ENCODE data around the gene FAM174C. TPM values are rescaled to one million over a fixed set of nuclear protein-coding genes. Genes with fewer than 3 reads are reported as not detected.

FAM174C gene
- total RNA-seq, 4 donors from 2014 or later: 14.2 to 42.2 (median 21.8) TPM

DNA sequence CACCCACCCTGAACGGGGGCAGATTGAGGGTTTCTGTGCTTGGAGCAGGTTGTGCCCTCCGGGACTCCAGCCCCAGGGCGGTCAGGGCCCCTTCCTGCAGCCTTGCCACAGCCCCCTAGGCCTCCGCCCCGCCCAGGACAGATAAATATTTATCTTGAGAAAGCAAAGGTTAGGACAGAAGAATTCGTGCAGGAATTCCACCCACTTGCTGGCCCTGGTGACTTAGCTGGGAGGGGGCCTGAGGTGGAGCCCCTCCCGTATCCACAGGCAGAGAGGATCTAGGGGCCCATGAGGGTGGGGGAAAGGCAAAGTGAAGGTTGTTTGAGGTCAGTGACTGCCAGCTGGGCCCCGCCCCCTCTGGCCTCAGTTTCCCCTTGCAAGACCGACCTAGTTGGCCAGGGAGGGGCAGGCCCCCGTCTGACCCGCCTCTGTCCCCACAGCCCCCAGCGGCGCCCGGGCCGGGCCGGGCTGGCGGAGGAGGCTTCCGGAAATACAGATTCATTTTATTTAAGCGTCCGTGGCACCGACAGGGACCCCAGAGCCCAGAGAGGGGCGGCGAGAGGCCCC lies 21.7 kb upstream of the FAM174C start:
- TF ChIP-seq, protein P1, sequence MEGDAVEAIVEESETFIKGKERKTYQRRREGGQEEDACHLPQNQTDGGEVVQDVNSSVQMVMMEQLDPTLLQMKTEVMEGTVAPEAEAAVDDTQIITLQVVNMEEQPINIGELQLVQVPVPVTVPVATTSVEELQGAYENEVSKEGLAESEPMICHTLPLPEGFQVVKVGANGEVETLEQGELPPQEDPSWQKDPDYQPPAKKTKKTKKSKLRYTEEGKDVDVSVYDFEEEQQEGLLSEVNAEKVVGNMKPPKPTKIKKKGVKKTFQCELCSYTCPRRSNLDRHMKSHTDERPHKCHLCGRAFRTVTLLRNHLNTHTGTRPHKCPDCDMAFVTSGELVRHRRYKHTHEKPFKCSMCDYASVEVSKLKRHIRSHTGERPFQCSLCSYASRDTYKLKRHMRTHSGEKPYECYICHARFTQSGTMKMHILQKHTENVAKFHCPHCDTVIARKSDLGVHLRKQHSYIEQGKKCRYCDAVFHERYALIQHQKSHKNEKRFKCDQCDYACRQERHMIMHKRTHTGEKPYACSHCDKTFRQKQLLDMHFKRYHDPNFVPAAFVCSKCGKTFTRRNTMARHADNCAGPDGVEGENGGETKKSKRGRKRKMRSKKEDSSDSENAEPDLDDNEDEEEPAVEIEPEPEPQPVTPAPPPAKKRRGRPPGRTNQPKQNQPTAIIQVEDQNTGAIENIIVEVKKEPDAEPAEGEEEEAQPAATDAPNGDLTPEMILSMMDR (IDR thresholded peaks at IDR 0.05): peak in 2 of 4 experiments; percentile 9 to 13
- TF ChIP-seq POLR2A (IDR thresholded peaks at IDR 0.05) (no peak), EP300 (IDR thresholded peaks at IDR 0.05) (no peak), POLR2AphosphoS5 (IDR thresholded peaks at IDR 0.05) (peak; percentile 84)
- Histone ChIP-seq H3K36me3 (peaks cover 3 to 57% of the 10 kb centered on the region in 2 donors), H3K4me3 (peak overlapping the region; percentile 11 to 86), H3K9me3 (no peaks in the 10 kb centered on the region), H3K27me3 (no peaks in the 10 kb centered on the region), H3K27ac (peak overlapping the region; percentile 70 to 100 (median 100)), H3K4me1 (peaks cover 0 to 77% (median 39%) of the 10 kb centered on the region in 3 donors)
- 0% methylated on average over 3 of the region's 23 CpGs; no CpG with 5 or more reads in 1 of the 2 donors for WGBS, 2 donors (ENCODE audit: low coverage in 1 of 2)
- ATAC-seq: peak; percentile 16

DNA sequence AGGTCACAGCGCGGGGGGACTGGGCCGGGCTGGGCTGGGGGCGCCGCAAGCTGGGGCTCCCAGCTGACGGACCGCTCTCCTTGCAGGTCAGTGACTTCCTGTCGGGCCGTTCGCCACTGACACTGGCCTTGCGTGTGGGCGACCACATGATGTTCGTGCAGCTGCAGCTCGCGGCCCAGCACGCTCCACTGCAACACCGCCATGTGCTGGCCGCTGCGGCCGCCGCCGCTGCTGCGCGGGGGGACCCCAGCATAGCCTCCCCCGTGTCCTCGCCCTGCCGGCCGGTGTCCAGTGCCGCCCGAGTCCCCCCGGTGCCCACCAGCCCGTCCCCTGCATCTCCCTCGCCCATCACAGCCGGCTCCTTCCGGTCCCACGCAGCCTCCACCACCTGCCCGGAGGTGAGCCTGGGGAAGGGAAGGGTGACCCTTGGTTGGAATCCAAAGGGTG lies 21.2 kb upstream of the FAM174C start:
- Histone ChIP-seq H3K27ac (peak overlapping the region; percentile 70 to 100 (median 100)), H3K4me1 (peaks cover 0 to 82% (median 43%) of the 10 kb centered on the region in 3 donors), H3K27me3 (no peaks in the 10 kb centered on the region), H3K4me3 (peak overlapping the region; percentile 11 to 86), H3K36me3 (peaks cover 3 to 57% of the 10 kb centered on the region in 2 donors), H3K9me3 (no peaks in the 10 kb centered on the region)
- WGBS, 2 donors (ENCODE audit: low coverage in 1 of 2): no CpG with 5 or more reads among the region's 37 CpGs
- TF ChIP-seq POLR2A (IDR thresholded peaks at IDR 0.05) (no peak), EP300 (IDR thresholded peaks at IDR 0.05) (no peak), POLR2AphosphoS5 (IDR thresholded peaks at IDR 0.05) (peak; percentile 31)
- no peak for ATAC-seq

DNA sequence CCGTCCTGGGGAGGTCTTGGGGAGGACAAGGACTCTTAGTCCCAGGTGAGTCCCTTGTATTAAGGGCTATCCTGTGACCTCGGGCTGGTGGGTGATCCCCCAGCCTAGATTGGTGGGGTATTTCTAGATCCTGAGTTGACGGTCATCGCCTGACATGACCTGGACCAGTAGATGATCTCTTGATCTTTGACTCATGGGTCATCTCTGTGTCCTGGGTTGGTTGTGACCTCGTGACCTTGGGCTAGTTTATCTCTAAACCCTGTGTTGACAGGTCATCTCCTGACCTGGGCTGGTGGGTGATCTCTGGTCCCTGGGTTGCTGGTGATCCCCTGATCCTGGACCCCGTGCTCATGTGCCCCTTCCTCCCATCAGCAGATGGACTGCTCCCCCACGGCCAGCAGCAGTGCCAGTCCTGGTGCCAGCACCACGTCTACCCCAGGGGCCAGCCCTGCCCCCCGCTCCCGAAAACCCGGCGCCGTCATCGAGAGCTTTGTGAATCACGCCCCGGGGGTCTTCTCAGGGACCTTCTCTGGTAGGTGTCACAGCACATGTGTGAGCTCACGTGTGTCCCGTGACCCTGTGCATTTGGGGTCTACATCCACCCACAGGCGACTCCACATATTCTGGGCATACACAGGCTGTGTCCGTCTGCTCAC lies 20.7 kb upstream of the FAM174C start:
- no peak for ATAC-seq
- TF ChIP-seq, protein P1 (IDR thresholded peaks at IDR 0.05): no peak
- TF ChIP-seq POLR2A (IDR thresholded peaks at IDR 0.05): no peak
- no peak for TF ChIP-seq POLR2AphosphoS5 (IDR thresholded peaks at IDR 0.05)
- TF ChIP-seq EP300 (IDR thresholded peaks at IDR 0.05): no peak
- H3K9me3 ChIP-seq: no peaks in the 10 kb centered on the region
- H3K4me1 ChIP-seq: peaks cover 0 to 88% (median 49%) of the 10 kb centered on the region in 3 donors
- WGBS, 2 donors (ENCODE audit: low coverage in 1 of 2): 60 to 80% methylated on average over 1 of the region's 20 CpGs
- H3K36me3 ChIP-seq: peaks cover 3 to 57% of the 10 kb centered on the region in 2 donors
- H3K27ac ChIP-seq: peak overlapping the region; percentile 70 to 100 (median 100)
- H3K27me3 ChIP-seq: no peaks in the 10 kb centered on the region
- H3K4me3 ChIP-seq: peak overlapping the region in 1 of 2 donors; percentile 86

GRCh38 chr19:1255186-1256161 lies 19.9 kb upstream of the FAM174C start:
- no peaks in the 10 kb centered on the region for H3K9me3 ChIP-seq
- H3K4me3 ChIP-seq: peak overlapping the region in 1 of 2 donors; percentile 6
- H3K36me3 ChIP-seq: peaks cover 3 to 57% of the 10 kb centered on the region in 2 donors
- H3K27ac ChIP-seq: peak overlapping the region; percentile 12 to 100 (median 100)
- H3K4me1 ChIP-seq: peaks cover 0 to 96% (median 57%) of the 10 kb centered on the region in 3 donors
- TF ChIP-seq POLR2A (IDR thresholded peaks at IDR 0.05): peak in 1 of 2 donors; percentile 8
- TF ChIP-seq POLR2AphosphoS5 (IDR thresholded peaks at IDR 0.05): peak; percentile 17
- TF ChIP-seq, protein P1 (IDR thresholded peaks at IDR 0.05): no peak
- TF ChIP-seq EP300 (IDR thresholded peaks at IDR 0.05): no peak
- H3K27me3 ChIP-seq: no peaks in the 10 kb centered on the region
- no peak for ATAC-seq
- WGBS, 2 donors (ENCODE audit: low coverage in 1 of 2): 92% methylated on average over 2 of the region's 52 CpGs; no CpG with 5 or more reads in 1 of the 2 donors
